ENCODE data around the gene NEU2. TPM values are rescaled to one million over a fixed set of nuclear protein-coding genes. Genes with fewer than 3 reads are reported as not detected.

NEU2 gene
- total and polyA plus RNA-seq, 10 of the 15 experiments (the other 5 are each of a cell fraction or from before 2014, with no cell fraction given), result not detected

DNA sequence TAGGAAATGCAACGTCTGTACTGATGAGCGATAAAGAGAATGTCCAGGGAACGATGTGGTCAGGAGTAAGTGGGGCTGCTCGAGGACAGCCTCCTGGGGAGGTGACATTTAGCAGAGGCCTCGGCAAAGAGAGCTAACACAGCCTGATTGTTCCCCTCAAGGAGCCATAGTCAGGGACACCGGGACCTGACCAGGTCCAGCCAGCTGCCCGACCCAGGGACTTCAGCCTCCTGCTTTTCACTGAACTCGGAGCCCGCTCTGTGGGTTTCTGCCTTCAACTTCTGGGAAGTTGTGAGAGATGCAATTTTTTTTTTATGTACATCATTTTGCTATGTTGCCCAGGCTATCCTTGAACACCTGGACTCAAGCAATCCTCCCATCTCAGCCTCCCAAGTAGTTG lies 10.1 kb downstream of the NEU2 start (continued):
- TF ChIP-seq POU2F2 (IDR thresholded peaks at IDR 0.05; ENCODE audit: borderline replicate concordance, low read depth, low read length), result no peak
- no peak for TF ChIP-seq ZNF687 (IDR thresholded peaks at IDR 0.05)
- TF ChIP-seq SRF (IDR thresholded peaks at IDR 0.05; ENCODE audit: low read depth in 2 of 2, low read length in 2 of 2), result no peak
- TF ChIP-seq SREBF2 (IDR thresholded peaks at IDR 0.05; ENCODE audit: low read length), result no peak
- no peak for TF ChIP-seq ZNF592 (IDR thresholded peaks at IDR 0.05)
- no peak for TF ChIP-seq NR2C1 (IDR thresholded peaks at IDR 0.05)
